ENCODE measurements around the gene GRIP2. TPM values are rescaled to one million over a fixed set of nuclear protein-coding genes. Genes with fewer than 3 reads are reported as not detected.

Gene GRIP2
- total RNA-seq, 1 experiment from 2014 or later, result 0.43 TPM

GRCh38 chr3:14581334-14582044 is 41.3 kb upstream of the GRIP2 start:
- CTCF ChIA-PET, result no interaction called here
- intact Hi-C loops (cut with micrococcal nuclease; ENCODE audit: unreplicated experiment), result no loop called here
- no peaks in the 10 kb centered on the region for H3K4me1 ChIP-seq (ENCODE audit: insufficient read depth, low read length, poor library complexity, severe bottlenecking)

GRCh38 chr3:14577897-14578296 is 37.8 kb upstream of the GRIP2 start:
- Histone ChIP-seq H3K27ac (ENCODE audit: low read depth, low read length, poor library complexity, severe bottlenecking) (no peak overlapping the region), H3K4me1 (ENCODE audit: insufficient read depth, low read length, poor library complexity, severe bottlenecking) (no peaks in the 10 kb centered on the region), H3K4me3 (ENCODE audit: low read depth, low read length, poor library complexity, severe bottlenecking) (no peak overlapping the region), H3K27me3 (replicated peaks; ENCODE audit: insufficient read depth, low read depth, low read length, poor library complexity) (no peaks in the 10 kb centered on the region), H3K36me3 (ENCODE audit: insufficient read depth, low read length, poor library complexity, severe bottlenecking) (no peaks in the 10 kb centered on the region), H3K9me3 (ENCODE audit: low read depth, low read length, poor library complexity, severe bottlenecking) (no peaks in the 10 kb centered on the region)
- ChIA-PET CTCF (no interaction called here), POLR2A (ENCODE audit: low non-redundant PET) (no interaction called here)
- DNase-seq (ENCODE audit: low spot score), result no peak
- intact Hi-C loops (cut with micrococcal nuclease; ENCODE audit: unreplicated experiment), result no loop called here
- no TSS peak for BruUV-seq (replicated peaks)
- no peak for TF ChIP-seq EZH2 (IDR thresholded peaks at IDR 0.05; ENCODE audit: borderline replicate concordance, low read depth, low read length, poor library complexity, severe bottlenecking)
- TF ChIP-seq CTCF (conservative IDR thresholded peaks at IDR 0.05; ENCODE audit: low read depth, low read length), result no peak

More at GRCh38 chr3:14581334-14582044, 41.3 kb upstream of the GRIP2 start:
- Histone ChIP-seq H3K36me3 (ENCODE audit: insufficient read depth, low read length, poor library complexity, severe bottlenecking) (no peaks in the 10 kb centered on the region), H3K27ac (ENCODE audit: low read depth, low read length, poor library complexity, severe bottlenecking) (no peak overlapping the region), H3K9me3 (ENCODE audit: low read depth, low read length, poor library complexity, severe bottlenecking) (no peaks in the 10 kb centered on the region), H3K27me3 (replicated peaks; ENCODE audit: insufficient read depth, low read depth, low read length, poor library complexity) (no peaks in the 10 kb centered on the region), H3K4me3 (ENCODE audit: low read depth, low read length, poor library complexity, severe bottlenecking) (no peak overlapping the region)
- DNase-seq (ENCODE audit: low spot score), result no peak
- BruUV-seq (replicated peaks), result no TSS peak
- TF ChIP-seq EZH2 (IDR thresholded peaks at IDR 0.05; ENCODE audit: borderline replicate concordance, low read depth, low read length, poor library complexity, severe bottlenecking), result no peak
- TF ChIP-seq CTCF (conservative IDR thresholded peaks at IDR 0.05; ENCODE audit: low read depth, low read length), result no peak
- POLR2A ChIA-PET (ENCODE audit: low non-redundant PET), result no interaction called here

GRCh38 chr3:14576163-14576562 is 36.0 kb upstream of the GRIP2 start:
- no peak for DNase-seq (ENCODE audit: low spot score)
- no peaks in the 10 kb centered on the region for H3K36me3 ChIP-seq (ENCODE audit: insufficient read depth, low read length, poor library complexity, severe bottlenecking)
- H3K4me1 ChIP-seq (ENCODE audit: insufficient read depth, low read length, poor library complexity, severe bottlenecking), result no peaks in the 10 kb centered on the region
- no TSS peak for BruUV-seq (replicated peaks)
- no peak overlapping the region for H3K27ac ChIP-seq (ENCODE audit: low read depth, low read length, poor library complexity, severe bottlenecking)
- intact Hi-C loops (cut with micrococcal nuclease; ENCODE audit: unreplicated experiment), result no loop called here
- no peak overlapping the region for H3K4me3 ChIP-seq (ENCODE audit: low read depth, low read length, poor library complexity, severe bottlenecking)
- H3K27me3 ChIP-seq (replicated peaks; ENCODE audit: insufficient read depth, low read depth, low read length, poor library complexity), result no peaks in the 10 kb centered on the region
- ChIA-PET POLR2A (ENCODE audit: low non-redundant PET) (no interaction called here), CTCF (no interaction called here)
- H3K9me3 ChIP-seq (ENCODE audit: low read depth, low read length, poor library complexity, severe bottlenecking), result no peaks in the 10 kb centered on the region
- TF ChIP-seq EZH2 (IDR thresholded peaks at IDR 0.05; ENCODE audit: borderline replicate concordance, low read depth, low read length, poor library complexity, severe bottlenecking) (no peak), CTCF (conservative IDR thresholded peaks at IDR 0.05; ENCODE audit: low read depth, low read length) (no peak)
